ENCODE measurements around the gene FGF2.
"Not testable (repeated sequence)": the region's sequence is repeated elsewhere in the genome, so short reads cannot be mapped to it uniquely, and the experiment has no call there.

FGF2 gene

GRCh38 chr4:122847931-122848330, 21.3 kb downstream of the FGF2 start:
- DNase-seq: no peak

- not testable (repeated sequence) for DNase-seq
Observed at GRCh38 chr4:122849789-122850188, 23.2 kb downstream of the FGF2 start.

GRCh38 chr4:122851568-122851967, 24.9 kb downstream of the FGF2 start:
- no peak for DNase-seq

GRCh38 chr4:122854447-122855352, 28.1 kb downstream of the FGF2 start:
- peak; percentile 87 for DNase-seq

- DNase-seq: no peak
Observed at GRCh38 chr4:122855353-122855890, 28.8 kb downstream of the FGF2 start.

GRCh38 chr4:122857160-122857559, 30.5 kb downstream of the FGF2 start:
- DNase-seq: no peak

GRCh38 chr4:122858705-122859104, 32.1 kb downstream of the FGF2 start:
- no peak for DNase-seq

- DNase-seq: peak; percentile 45
Observed at GRCh38 chr4:122861172-122861943, 34.7 kb downstream of the FGF2 start.

GRCh38 chr4:122863639-122864038, 37.0 kb downstream of the FGF2 start:
- no peak for DNase-seq

GRCh38 chr4:122865425-122865824, 38.8 kb downstream of the FGF2 start:
- DNase-seq: no peak

- DNase-seq: not testable (repeated sequence)
Observed at GRCh38 chr4:122868235-122868634, 41.6 kb downstream of the FGF2 start.

- no peak for DNase-seq
Observed at GRCh38 chr4:122873146-122873545, 46.5 kb downstream of the FGF2 start.

GRCh38 chr4:122873821-122874593, 47.4 kb downstream of the FGF2 start:
- no peak for DNase-seq

- no peak for DNase-seq
Observed at GRCh38 chr4:122875949-122876348, 49.3 kb downstream of the FGF2 start.

- no peak for DNase-seq
Observed at GRCh38 chr4:122876456-122876855, 49.8 kb downstream of the FGF2 start.

- DNase-seq: no peak
Observed at GRCh38 chr4:122879001-122879400, 52.4 kb downstream of the FGF2 start.

- peak; percentile 41 for DNase-seq
Observed at GRCh38 chr4:122882857-122883735, 56.5 kb downstream of the FGF2 start.

- no peak for DNase-seq
Observed at GRCh38 chr4:122884499-122884898, 57.9 kb downstream of the FGF2 start.

GRCh38 chr4:122889726-122890125, 63.1 kb downstream of the FGF2 start:
- DNase-seq: no peak

GRCh38 chr4:122890147-122890795, 63.6 kb downstream of the FGF2 start:
- no peak for DNase-seq

- no peak for DNase-seq
Observed at GRCh38 chr4:122894827-122895226, 68.2 kb downstream of the FGF2 start.
